Smooth muscle cell (in vitro differentiated cells): ENCODE data around the gene ANKS1A. TPM values are rescaled to one million over a fixed set of nuclear protein-coding genes. Genes with fewer than 3 reads are reported as not detected.

ENCODE experiments used
- DNase-seq: peaks from one replicate; lab custom pipeline; 2025; ENCODE audit not compliant: unreplicated experiment; lab: John Stamatoyannopoulos, UW
- H2AFZ ChIP-seq: fragments of 200-600 bp; sonication (generic); 2 replicates; pipeline ENCODE4 v1.6.0; 2016; ENCODE audit warnings: antibody characterized with exemption, low read depth, mild to moderate bottlenecking
- H3F3A ChIP-seq: fragments of 200-600 bp; sonication (generic); 2 replicates; pipeline ENCODE4 v1.6.0; 2017; ENCODE audit warnings: antibody characterized with exemption, low read depth
- H3K27ac ChIP-seq: fragments of 200-600 bp; sonication (generic); 2 replicates; pipeline ENCODE4 v1.5.1; 2016; ENCODE audit warnings: low read depth, mild to moderate bottlenecking
- H3K27me3 ChIP-seq: fragments of 200-600 bp; sonication (generic); 2 replicates; pipeline ENCODE4 v1.6.1; 2016; ENCODE audit warnings: low read depth, mild to moderate bottlenecking
- H3K36me3 ChIP-seq: fragments of 200-600 bp; sonication (generic); 2 replicates; pipeline ENCODE4 v1.5.1; 2016; ENCODE audit warnings: low read depth
- H3K4me1 ChIP-seq: fragments of 200-600 bp; sonication (generic); 2 replicates; pipeline ENCODE4 v1.5.1; 2016; ENCODE audit warnings: low read depth
- H3K4me2 ChIP-seq: fragments of 200-600 bp; sonication (generic); 2 replicates; pipeline ENCODE4 v1.6.0; 2016; ENCODE audit warnings: mild to moderate bottlenecking
- H3K4me3 ChIP-seq: fragments of 200-600 bp; sonication (generic); 2 replicates; pipeline ENCODE4 v1.5.1; 2016; ENCODE audit warnings: mild to moderate bottlenecking
- H3K79me2 ChIP-seq: fragments of 200-600 bp; sonication (generic); 2 replicates; pipeline ENCODE4 v1.6.0; 2016; ENCODE audit warnings: low read depth, mild to moderate bottlenecking
- H3K9ac ChIP-seq: fragments of 200-600 bp; sonication (generic); 2 replicates; pipeline ENCODE4 v1.6.0; 2016; ENCODE audit warnings: low read depth
- H3K9me3 ChIP-seq: fragments of 200-600 bp; sonication (generic); replicated peaks from 2 replicates; pipeline ENCODE4 v1.5.1; 2016; ENCODE audit warnings: low read depth
- H4K20me1 ChIP-seq: fragments of 200-600 bp; sonication (generic); 2 replicates; pipeline ENCODE4 v1.6.0; 2016; ENCODE audit warnings: low read depth
- WGBS: methylation state at CpG from one replicate; pipeline ENCODE4 v1.1.7; 2016; ENCODE audit warnings: low lambda C conversion rate; 5-methylcytosine and 5-hydroxymethylcytosine counted together
- polyA plus RNA-seq: library from polyadenylated mRNA; unstranded; fragments of >200 nt; fragmentation: Nextera tagmentation; extraction: Ambion mirVana; gene quantifications from 2 replicates; pipeline ENCODE4 v1.2.1, GENCODE V29; 2016
- total RNA-seq: library from RNA; depleted of rRNA; stranded (reverse); fragments of >200 nt; gene quantifications from 2 replicates; pipeline ENCODE4 v1.2.3, GENCODE V29; 2014
- TF ChIP-seq, protein P1 (sequence below): fragments of 200-600 bp; sonication (generic); IDR thresholded peaks from 2 replicates; pipeline ENCODE4 v1.5.1; 2017; ENCODE audit warnings: borderline replicate concordance, mild to moderate bottlenecking, antibody characterized with exemption; ENCODE audit not compliant: insufficient read depth, poor library complexity, severe bottlenecking

ANKS1A gene
- total and polyA plus RNA-seq, 2 experiments from 2014 or later, result 28.9 to 39.2 TPM

DNA sequence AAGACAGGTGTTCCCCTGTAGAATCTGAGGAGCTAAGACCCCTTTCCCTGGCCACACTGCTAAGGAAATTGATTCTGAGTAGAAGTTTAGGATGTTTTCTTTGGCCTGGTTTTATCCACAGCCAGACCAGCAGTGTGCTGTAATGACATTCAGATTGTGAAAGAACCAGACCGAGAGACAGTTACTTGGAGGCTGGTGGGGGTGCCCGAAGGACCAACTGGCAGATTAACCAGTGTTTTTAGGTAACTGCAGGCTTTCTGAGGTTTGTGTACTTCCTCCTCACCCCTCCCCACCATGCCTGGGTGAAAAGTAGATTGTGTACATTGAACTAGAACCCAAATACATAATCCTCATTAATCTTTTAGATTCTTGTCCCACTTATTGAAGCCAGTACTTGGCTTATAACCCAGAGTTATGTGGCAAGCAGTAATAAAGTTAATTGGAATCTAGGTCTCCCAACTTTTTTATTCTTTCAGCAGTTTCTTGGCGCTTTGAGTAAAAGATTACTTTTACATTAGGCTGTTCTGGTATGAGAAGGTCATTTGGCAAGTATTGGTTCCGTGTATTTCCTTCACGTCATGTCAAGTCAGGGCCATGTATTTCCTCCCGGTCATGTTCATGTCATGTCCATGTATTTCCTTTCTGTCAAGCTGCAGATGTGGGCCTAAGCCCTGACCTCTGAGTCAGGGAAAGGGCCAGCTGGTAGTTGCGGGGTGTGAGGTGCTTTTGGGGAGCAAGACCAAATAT, 158.4 kb downstream of the ANKS1A start:
- Histone ChIP-seq H2AFZ (no peak overlapping the region), H3K36me3 (no peaks in the 10 kb centered on the region), H3K9ac (peak overlapping the region; percentile 88), H3K4me1 (peaks cover 81% of the 10 kb centered on the region), H3K4me3 (no peak overlapping the region), H3K9me3 (no peaks in the 10 kb centered on the region), H3F3A (peaks cover 54% of the 10 kb centered on the region), H3K79me2 (peaks cover 11% of the 10 kb centered on the region), H4K20me1 (no peaks in the 10 kb centered on the region), H3K4me2 (peak overlapping the region; percentile 46), H3K27ac (peak overlapping the region; percentile 98), H3K27me3 (no peaks in the 10 kb centered on the region)
- TF ChIP-seq, protein P1, sequence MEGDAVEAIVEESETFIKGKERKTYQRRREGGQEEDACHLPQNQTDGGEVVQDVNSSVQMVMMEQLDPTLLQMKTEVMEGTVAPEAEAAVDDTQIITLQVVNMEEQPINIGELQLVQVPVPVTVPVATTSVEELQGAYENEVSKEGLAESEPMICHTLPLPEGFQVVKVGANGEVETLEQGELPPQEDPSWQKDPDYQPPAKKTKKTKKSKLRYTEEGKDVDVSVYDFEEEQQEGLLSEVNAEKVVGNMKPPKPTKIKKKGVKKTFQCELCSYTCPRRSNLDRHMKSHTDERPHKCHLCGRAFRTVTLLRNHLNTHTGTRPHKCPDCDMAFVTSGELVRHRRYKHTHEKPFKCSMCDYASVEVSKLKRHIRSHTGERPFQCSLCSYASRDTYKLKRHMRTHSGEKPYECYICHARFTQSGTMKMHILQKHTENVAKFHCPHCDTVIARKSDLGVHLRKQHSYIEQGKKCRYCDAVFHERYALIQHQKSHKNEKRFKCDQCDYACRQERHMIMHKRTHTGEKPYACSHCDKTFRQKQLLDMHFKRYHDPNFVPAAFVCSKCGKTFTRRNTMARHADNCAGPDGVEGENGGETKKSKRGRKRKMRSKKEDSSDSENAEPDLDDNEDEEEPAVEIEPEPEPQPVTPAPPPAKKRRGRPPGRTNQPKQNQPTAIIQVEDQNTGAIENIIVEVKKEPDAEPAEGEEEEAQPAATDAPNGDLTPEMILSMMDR, result no peak
- no peak for DNase-seq
- WGBS, result 60% methylated on average over 7 of the region's 7 CpGs

DNA sequence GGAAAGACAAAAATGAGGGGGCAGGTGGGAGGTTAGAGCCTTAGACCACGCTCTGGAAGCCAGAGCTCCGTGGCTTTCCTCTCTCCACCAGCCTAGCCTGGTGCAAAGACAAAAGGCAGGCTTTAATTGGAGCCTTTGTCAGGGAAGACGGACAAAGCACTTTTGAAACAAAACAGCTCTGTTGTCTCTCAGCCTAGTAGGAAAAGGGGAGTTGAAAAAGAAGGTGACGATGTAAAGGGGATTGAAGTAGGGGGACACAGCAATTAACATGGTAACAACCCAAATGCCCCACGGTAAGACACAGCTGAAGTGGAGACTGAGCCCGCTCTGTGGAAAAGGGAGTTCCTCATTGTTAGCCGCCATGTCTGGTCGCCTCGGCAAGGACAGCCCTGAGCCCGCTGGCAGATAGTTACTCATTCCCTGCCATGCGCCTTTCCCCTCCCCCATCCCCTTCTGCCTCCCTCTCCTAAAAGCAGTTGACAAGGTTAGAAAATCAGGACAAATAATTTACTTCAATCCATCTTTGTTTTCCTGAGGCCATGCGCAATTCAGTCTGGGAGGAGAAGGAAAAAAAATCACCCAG, 159.1 kb downstream of the ANKS1A start:
- Histone ChIP-seq H3K4me3 (no peak overlapping the region), H3F3A (peaks cover 59% of the 10 kb centered on the region), H3K36me3 (no peaks in the 10 kb centered on the region), H3K27me3 (no peaks in the 10 kb centered on the region), H3K27ac (peak overlapping the region; percentile 98), H4K20me1 (no peaks in the 10 kb centered on the region), H3K4me1 (peaks cover 88% of the 10 kb centered on the region), H3K79me2 (peaks cover 8% of the 10 kb centered on the region), H3K4me2 (peak overlapping the region; percentile 46), H3K9me3 (no peaks in the 10 kb centered on the region), H3K9ac (peak overlapping the region; percentile 88), H2AFZ (no peak overlapping the region)
- peak; percentile 65 for DNase-seq
- TF ChIP-seq, protein P1, result no peak
- WGBS, result 12% methylated on average over 12 of the region's 12 CpGs

DNA sequence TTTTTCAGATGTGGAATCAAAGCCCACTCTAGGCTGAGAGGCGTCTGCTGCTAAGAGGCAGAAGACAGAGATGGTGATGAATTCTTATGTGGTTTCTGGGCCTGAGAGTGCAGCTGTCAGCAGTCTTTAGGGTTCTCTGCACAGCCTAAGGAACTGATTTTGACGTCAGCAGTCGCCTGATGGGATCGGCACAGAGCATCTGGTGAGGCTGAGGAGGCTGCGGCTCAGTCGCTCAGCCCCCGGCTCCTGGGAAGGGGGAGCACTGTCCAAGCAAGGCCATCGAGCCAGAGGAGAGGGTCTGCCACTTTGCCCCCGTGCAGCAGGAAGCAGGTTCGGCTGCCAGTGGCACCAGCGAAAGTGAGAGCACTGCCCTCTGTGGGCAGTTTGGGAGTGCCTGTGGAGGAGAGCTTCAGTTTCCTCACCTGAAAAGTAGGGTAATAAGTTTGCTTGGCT, 159.6 kb downstream of the ANKS1A start:
- H3K4me2 ChIP-seq, result peak overlapping the region; percentile 46
- peak; percentile 65 for DNase-seq

More for the DNA sequence above, 159.6 kb downstream of the ANKS1A start:
- Histone ChIP-seq H3K4me1 (peaks cover 91% of the 10 kb centered on the region), H2AFZ (no peak overlapping the region), H3K79me2 (peaks cover 12% of the 10 kb centered on the region), H3K4me3 (no peak overlapping the region), H4K20me1 (no peaks in the 10 kb centered on the region), H3F3A (peaks cover 64% of the 10 kb centered on the region), H3K9ac (peak overlapping the region; percentile 88), H3K27me3 (no peaks in the 10 kb centered on the region), H3K36me3 (no peaks in the 10 kb centered on the region), H3K27ac (peak overlapping the region; percentile 98), H3K9me3 (no peaks in the 10 kb centered on the region)
- TF ChIP-seq, protein P1, result peak; percentile 24
- WGBS, result 22% methylated on average over 11 of the region's 11 CpGs
